GM12872 (cell line): ENCODE measurements around the gene ALG2.

Experiments
- TF ChIP-seq, protein P1 (sequence below): IDR thresholded peaks from 3 replicates; pipeline ENCODE4 v1.5.1; 2011; ENCODE audit warnings: low read depth, mild to moderate bottlenecking, low read length, moderate library complexity; ENCODE audit not compliant: insufficient read depth

ALG2 gene

GRCh38 chr9:99182356-99182755 is 39.4 kb downstream of the ALG2 start:
- TF ChIP-seq, protein P1, sequence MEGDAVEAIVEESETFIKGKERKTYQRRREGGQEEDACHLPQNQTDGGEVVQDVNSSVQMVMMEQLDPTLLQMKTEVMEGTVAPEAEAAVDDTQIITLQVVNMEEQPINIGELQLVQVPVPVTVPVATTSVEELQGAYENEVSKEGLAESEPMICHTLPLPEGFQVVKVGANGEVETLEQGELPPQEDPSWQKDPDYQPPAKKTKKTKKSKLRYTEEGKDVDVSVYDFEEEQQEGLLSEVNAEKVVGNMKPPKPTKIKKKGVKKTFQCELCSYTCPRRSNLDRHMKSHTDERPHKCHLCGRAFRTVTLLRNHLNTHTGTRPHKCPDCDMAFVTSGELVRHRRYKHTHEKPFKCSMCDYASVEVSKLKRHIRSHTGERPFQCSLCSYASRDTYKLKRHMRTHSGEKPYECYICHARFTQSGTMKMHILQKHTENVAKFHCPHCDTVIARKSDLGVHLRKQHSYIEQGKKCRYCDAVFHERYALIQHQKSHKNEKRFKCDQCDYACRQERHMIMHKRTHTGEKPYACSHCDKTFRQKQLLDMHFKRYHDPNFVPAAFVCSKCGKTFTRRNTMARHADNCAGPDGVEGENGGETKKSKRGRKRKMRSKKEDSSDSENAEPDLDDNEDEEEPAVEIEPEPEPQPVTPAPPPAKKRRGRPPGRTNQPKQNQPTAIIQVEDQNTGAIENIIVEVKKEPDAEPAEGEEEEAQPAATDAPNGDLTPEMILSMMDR = no peak

DNA sequence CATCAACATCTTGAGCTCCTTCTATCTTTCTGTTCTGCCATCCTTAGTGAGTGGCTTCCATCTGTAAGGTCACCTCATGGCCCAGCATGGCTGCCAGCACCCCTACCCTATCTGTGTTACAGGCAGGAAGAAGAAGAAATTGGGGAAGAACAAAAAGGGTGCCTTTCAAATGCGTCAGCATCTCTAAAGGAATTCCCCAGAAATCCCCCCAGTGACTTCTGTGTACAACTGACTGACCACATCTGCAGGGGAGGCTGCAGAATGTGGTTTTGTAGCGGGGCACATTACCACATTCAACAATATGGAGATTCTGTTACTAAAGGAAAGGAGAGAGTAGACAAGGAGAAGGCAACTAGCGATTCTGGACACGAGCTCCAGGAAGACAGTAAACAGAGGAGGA is 40.1 kb downstream of the ALG2 start:
- TF ChIP-seq, protein P1 = no peak

GRCh38 chr9:99181206-99181605 is 40.5 kb downstream of the ALG2 start:
- TF ChIP-seq, protein P1 = no peak

- TF ChIP-seq, protein P1 = no peak
Observed at GRCh38 chr9:99180662-99181061, 41.1 kb downstream of the ALG2 start.

GRCh38 chr9:99180199-99180598 is 41.5 kb downstream of the ALG2 start:
- TF ChIP-seq, protein P1 = no peak

GRCh38 chr9:99178912-99179872 is 42.5 kb downstream of the ALG2 start:
- TF ChIP-seq, protein P1 = no peak

GRCh38 chr9:99177576-99178366 is 44.0 kb downstream of the ALG2 start:
- TF ChIP-seq, protein P1 = no peak
